NCI-H2081 (cell line): ENCODE results near the gene PLA2R1.
"Not testable (repeated sequence)": the region's sequence is repeated elsewhere in the genome, so short reads cannot be mapped to it uniquely, and the experiment has no call there.

Source experiments
- DNase-seq, 2 experiments: peaks; one replicate each; lab custom pipeline; 2025; lab: John Stamatoyannopoulos, UW

The PLA2R1 gene

DNA sequence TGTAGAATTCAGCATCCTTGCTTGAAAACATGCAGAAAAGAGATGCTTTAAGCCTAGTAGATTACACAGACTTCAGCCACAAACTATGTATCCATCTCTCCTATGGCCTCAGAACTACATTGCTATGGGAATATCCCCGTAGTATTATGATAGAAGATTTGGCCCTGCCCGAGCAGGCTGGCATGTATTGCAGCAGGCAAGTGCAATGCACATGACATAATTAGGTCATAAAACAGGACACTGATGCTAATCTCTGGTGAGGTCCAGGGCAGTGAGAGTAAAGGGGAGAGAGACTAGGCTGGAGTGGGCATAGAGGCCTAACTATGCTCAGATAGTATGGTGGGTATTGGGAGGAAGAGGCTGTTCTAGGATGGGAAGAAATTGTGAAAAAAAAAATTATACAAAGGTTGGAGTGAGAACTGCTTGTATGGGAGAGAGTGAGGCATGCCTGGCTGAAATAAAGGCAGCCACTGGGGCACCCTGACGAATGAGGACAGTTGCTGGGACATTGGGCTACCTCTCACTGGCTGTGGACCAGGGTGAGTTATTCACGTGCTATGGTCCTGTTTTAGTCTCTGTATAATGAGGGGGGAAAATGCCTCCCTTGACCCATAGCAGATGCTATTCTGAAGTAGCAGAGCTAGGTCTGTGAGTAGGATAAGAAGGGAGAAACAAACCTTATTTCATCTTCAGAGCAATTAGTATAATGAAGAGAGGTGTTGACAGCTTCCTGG, 1.6 kb upstream of the PLA2R1 start:
- no peak for DNase-seq

DNA sequence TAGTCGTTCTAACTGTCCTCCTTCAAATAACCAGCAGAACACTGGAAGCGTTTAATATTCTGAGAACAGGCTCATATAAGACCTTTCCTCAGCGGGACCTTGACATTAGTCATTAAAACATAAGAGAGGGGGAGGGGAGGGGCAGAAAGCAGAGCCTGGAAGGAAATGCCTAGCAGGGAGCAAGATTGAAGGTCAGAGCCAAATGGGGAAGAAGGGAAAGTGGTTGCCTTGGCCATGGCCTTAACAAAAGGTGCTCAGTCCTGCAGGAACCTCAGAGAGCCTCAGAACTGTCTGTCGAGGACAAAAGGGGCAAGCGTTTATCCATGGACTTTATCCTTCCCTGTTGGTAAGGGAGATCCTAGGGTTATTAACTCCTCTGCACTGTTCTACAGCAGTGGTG, 856 bp upstream of the PLA2R1 start:
- DNase-seq, result no peak

DNA sequence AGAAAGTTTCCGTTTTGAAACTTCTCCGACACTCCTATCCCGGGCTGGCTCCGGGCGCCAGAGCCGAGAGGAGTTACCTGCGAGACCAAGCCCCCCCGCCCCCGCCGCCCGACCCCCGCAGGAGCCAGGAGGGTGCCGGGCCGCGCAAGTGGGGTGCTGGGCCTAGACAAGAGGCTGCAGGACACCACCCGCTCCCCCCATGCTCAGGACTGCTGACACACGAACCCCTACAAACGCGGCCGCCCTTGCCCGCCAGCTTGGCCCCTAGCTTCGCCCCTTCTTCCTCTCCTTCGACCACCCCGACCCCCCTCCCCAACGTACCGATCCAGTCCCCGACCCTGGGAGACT, 497 bp downstream of the PLA2R1 start:
- no peak for DNase-seq

DNA sequence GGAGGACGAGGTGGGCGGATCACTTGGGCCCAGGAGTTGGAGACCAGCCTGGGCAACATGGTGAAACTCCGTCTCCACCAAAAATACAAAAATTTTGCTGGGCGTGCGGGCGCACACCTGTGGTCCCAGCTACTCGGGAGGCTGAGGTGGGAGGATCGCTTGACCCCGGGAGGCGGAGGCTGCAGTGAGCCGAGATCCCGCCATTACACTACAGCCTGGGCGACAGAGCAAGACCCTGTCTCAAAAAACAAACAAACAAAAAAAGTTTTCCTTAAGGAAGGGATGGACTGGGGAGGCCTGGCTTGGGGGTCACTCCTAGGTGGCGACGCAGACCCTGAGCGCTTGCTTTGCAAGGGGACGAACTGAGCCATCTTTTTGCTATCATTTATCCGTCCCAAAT, 882 bp downstream of the PLA2R1 start:
- DNase-seq, result no peak

DNA sequence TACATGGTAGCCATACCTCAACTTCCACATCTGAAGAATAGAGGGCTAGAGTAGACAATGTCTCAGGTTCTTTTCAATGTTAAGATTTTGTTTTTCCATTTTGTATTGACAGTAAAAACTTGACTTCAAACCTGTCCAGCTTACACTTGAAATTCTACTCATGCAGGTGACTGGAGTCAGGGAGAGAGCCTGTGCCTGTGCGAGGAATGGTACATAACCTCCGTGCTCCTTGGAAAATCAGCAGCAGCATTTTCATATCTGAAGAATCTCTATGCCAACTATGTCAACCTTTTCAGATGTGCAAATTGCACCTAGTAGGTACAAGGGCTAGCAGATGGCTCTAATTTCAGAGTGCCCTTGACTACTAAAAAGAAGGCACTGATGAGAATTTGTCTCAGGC, 2.1 kb downstream of the PLA2R1 start:
- DNase-seq, result no peak

DNA sequence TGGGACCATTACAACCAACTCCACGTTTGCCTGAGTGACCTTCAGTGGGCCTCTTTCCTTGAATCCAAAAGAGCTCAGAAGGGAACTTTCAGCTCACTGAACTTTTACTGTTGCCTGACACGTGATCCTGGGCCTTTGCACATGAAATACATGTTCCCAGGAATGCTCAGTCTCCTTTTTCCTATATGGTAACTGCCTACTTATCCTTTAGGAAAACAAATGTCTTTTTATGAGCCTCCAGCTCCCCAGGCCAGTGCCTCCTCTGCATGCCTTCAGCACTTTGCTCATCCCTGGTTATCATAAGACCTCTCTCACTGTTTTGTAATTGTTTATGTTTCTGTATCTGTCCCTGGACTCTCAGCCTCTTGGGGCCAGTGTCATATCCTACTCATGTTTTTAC, 5.1 kb downstream of the PLA2R1 start:
- DNase-seq, result no peak

DNA sequence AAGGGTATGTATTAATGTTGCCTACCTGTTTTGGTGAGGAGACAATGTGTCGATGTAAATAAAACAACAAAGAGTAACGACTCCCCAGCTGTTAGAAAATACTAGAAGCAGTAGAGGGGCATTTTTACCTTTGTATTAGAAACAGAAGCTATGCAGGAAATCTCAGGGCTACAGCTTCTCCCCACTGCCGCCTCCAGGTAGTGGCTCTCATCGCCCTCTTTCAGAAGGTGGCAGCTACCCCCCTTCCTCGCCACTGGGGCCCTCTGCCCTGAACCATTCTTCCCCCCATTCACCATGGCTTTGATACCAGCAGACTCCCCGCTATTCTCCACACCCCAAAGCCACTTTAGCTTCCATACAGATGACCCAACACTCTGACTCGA, 6.7 kb downstream of the PLA2R1 start:
- no peak for DNase-seq

GRCh38 chr2:160054984-160055725, 7.3 kb downstream of the PLA2R1 start:
- no peak for DNase-seq

DNA sequence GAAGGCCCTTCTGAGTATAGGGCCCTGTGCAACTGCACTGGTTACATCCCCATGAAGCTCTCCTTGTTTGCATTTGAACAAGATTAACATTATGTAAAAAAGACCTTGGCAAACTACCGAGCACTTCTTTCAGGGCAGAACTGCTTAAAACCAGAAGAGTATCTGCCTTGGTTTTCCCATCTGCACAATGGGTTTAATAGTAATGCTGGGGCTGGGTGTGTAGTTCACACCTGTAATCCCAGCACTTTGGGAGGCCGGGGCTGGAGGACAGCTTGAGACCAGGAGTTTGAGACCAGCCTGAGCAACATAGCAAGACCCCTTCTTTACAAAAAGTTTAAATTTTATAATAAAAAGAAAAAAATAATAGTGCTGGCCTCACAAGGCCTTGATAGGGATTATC, 8.5 kb downstream of the PLA2R1 start:
- DNase-seq, result no peak

- DNase-seq, result no peak
These were observed 9.9 kb downstream of the PLA2R1 start for GRCh38 chr2:160052531-160052930.

DNA sequence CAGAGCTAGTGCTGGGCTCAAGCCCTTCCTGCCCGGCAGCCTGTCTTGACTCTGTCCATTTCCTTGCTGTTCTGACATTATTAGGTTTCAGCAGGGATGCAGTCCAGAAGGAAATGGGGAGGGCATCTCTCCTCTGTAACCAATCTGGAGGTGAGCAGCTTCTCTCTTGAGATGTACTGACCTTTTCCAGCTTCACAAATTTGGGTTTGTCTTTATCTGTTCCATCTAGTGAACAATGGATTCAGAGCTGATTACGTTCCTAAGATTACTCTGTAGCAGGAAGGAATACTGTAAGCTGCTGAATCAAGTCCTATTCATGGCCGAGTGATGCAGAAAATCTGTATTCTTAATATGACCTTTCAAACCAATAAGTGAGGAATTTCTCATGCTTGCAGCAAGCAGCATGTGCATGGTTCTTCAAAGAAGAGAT, 11.0 kb downstream of the PLA2R1 start:
- no peak for DNase-seq

DNA sequence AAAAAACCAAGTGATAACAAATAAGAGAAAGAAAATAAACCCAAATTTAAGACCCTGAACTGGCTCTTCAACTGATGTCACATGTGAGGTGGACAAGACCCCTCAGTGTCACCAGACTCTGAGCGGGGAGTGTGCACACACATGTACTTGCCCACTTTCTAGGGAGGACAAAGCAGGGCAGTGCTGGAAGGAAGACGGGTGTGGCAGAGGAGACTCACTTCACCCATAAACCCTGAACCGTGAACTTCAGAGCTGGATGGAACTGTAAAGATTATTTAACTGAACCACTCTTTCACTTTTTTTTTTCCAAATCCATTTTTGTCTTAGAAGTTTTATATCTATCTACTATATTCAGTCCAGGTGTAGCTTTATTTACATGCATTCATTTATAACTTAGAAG, 12.3 kb downstream of the PLA2R1 start:
- DNase-seq, result no peak

DNA sequence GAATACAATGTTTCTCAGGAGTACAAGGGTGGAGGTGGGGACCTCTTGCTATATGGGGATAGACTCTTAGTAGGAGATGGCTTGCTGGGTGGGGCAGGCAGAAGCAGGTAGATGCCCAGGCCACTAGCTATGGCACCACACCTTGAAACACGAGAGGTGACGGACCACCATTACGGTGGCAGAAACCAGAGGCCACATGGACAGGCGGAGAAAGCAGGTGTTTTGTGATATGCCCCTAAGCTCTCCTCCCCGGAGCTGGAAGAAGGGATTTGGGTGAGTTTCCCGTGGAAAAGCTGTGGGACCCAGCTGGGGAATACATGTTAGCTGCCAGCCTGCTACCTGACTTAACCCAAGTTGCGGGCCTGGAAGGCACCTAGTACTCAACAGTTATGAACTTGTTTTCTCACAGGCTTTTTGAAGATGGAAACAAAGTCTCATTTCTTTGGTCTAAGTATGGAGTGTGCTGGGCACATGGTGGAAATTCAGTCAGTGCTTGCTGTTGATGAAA, 16.7 kb downstream of the PLA2R1 start:
- DNase-seq, result no peak

- DNase-seq, result no peak
These were observed 17.7 kb downstream of the PLA2R1 start for GRCh38 chr2:160044728-160045127.

- no peak for DNase-seq
These were observed 19.1 kb downstream of the PLA2R1 start for GRCh38 chr2:160043265-160043664.

GRCh38 chr2:160042054-160042453, 20.4 kb downstream of the PLA2R1 start:
- no peak for DNase-seq

DNA sequence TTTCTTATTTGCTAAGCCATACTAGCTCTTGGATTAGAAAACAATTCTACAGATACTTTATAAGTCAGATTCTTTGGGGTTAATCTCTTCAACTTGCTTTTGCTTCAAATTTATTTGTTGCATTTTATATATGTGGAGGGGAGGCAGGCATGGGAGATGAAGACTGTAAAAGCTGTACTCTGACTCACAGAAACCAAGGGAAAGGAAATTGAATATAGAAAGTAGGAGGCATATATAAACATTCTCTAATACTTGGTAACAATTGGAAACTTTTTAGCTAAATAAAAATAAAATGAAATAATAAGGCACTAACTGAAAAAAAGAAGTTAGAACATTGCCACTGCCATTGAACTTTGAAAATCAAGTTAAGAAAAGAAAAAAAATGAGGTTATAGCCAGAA, 21.3 kb downstream of the PLA2R1 start:
- DNase-seq, result no peak

GRCh38 chr2:160039166-160039903, 23.1 kb downstream of the PLA2R1 start:
- peak; percentile 15 to 60 for DNase-seq

DNA sequence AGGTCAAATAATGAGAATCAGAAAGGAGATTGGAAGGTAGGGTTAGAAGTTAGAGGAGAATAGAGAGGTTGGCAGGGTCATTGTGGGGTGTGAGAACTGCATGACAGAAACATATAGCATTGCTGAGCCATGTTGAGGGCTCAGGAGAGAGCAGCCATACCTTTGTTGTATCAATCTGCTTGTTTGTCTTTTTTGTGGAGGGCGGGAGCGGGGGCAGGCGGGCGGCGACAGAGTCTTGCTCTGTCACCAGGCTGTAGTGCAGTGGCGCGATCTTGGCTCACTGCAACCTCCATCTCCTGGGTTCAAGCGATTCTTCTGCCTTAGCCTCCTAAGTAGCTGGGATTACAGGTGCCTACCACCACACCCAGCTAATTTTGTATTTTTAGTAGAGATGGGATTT, 23.8 kb downstream of the PLA2R1 start:
- DNase-seq, result not testable (repeated sequence)

DNA sequence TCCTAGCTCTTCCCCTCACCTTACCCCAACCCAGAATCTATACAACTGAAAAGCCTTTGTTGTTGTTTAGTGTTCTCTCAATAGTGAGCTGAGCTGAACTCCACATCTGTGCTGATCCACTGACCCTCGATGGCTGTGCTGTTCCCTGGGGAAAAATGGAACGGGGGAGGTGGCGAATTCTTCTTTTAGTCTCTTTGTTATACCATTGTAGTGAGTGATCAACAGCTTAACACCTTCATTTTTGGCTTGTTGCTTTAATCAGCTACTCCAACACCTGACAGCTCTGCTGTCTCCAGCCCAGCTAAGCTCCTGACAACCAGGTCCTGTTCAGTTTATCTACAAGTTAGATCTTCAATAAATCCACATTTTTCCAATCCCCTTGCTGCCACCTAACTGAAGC, 25.7 kb downstream of the PLA2R1 start:
- no peak for DNase-seq

DNA sequence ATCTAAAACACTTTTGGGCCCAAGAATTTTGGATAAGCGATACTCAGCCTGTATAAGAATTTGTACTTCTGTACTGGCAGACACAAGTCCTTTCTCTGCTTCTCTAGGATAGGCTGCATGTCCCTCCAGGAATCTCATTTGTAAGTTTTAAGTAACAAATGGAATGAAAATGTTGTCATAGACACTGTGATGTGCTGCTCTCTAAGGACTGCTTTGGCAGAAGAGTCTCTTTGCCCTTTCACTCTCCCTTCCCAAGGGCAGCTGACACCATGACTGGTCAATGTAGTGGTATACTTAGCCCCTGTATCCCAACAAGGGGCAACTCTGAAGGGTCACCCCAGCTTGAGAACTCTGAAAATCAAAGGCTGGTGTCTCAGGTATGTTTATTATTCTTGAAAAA, 27.3 kb downstream of the PLA2R1 start:
- no peak for DNase-seq

- DNase-seq, result no peak
These were observed 28.0 kb downstream of the PLA2R1 start for GRCh38 chr2:160034396-160034795.
